ENCODE data around the gene ACSL1.

DNA sequence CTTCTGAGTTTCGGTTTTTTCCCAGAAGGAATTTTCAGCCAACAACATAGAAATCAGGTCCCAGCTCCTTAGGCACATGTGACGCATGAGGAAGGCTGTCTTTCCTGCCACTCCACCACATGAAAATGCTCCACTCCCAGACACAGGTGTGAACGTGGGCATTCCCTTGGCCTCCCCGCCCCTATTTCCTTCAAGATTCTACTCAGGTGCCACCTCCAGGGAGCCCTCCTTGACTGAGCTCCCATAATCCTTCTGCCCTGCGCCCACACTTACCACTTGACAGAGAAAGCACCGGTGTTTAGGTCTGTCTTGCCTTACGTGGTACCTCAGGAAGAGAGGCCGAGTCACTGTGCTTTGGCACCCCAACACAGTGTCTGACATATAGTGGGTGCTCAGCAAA lies 47.4 kb downstream of the ACSL1 start:
- TF ChIP-seq CTCF (conservative IDR thresholded peaks at IDR 0.05) (no peak), ZFX (IDR thresholded peaks at IDR 0.05) (no peak)
